NT2/D1 (cell line): ENCODE measurements around the gene EPM2A.

Experiments used
- DNase-seq: peaks from one replicate; pipeline ENCODE4 v3.0.0-alpha.2; 2011; ENCODE audit warnings: low read depth, low spot score
- H3K27me3 ChIP-seq: 2 replicates; pipeline ENCODE4 v1.6.0; 2011; ENCODE audit warnings: mild to moderate bottlenecking; ENCODE audit not compliant: insufficient read length, insufficient read depth
- H3K36me3 ChIP-seq: 2 replicates; pipeline ENCODE4 v1.6.1; 2011; ENCODE audit warnings: mild to moderate bottlenecking, low read length, mixed read lengths; ENCODE audit not compliant: insufficient read depth, insufficient read length
- H3K4me1 ChIP-seq: 2 replicates; pipeline ENCODE4 v1.5.1; 2011; ENCODE audit not compliant: insufficient read depth, insufficient read length
- H3K4me3 ChIP-seq: 2 replicates; pipeline ENCODE4 v1.5.1; 2011; ENCODE audit warnings: low read depth; ENCODE audit not compliant: insufficient read length
- H3K9ac ChIP-seq: 2 replicates; pipeline ENCODE4 v1.6.0; 2011; ENCODE audit warnings: low read depth; ENCODE audit not compliant: insufficient read length
- H3K9me3 ChIP-seq: 2 replicates; pipeline ENCODE4 v1.5.1; 2011; ENCODE audit warnings: mild to moderate bottlenecking, low read length; ENCODE audit not compliant: insufficient read depth
- SUZ12 ChIP-seq: IDR thresholded peaks from 2 replicates; pipeline ENCODE4 v1.6.1; 2011; ENCODE audit not compliant: insufficient read length, insufficient read depth; ENCODE audit errors: extremely low read depth
- YY1 ChIP-seq: IDR thresholded peaks from 2 replicates; pipeline ENCODE4 v1.6.1; 2011; ENCODE audit not compliant: insufficient read length, insufficient read depth
- ZNF274 ChIP-seq: IDR thresholded peaks from 2 replicates; pipeline ENCODE4 v1.6.1; 2011; ENCODE audit warnings: mild to moderate bottlenecking, low read depth, low read length

The EPM2A gene

DNA sequence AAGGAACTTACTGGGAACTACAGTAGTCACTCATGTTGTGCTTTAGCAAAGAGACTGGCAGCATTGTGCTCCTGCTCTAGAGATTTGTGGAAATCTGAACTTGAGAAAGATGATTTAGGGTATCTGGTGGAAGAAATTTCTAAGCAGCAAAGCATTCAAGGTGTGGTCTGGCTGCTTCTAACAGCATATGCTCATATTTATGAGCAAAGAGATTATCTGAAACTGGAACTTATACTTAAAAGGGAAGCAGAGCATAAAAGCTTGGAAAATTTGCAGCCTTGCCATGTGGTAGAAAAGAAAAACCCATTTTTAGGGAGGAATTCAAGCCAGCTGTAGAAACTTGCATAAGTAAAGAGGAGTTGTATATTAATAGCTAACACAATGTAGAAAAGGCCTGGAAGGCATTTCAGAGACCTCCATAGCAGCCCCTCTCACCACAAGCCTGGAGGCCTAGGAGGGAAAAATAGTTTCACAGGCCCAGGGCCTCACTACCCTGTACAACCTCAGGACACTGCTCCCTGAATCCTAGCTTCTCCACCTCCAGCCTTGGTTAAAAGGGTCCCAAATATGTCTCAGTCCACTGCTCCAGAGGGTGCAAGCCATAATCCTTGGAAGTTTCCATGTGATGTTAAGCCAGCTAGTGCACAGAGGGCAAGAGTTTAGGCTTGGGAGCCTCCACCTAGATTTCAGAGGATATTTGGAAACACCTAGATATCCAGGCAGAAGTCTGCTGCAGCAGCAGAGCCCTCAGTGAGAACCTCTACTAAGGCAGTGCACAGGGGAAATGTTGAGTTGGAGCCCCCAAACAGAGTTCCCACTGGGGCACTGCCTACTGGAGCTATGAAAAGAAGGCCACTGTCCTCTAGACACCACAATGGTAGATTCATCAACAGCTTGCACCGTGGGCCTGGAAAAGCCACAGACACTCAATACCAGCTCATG is 6.6 kb downstream of the EPM2A start:
- H3K4me3 ChIP-seq, result no peak overlapping the region

DNA sequence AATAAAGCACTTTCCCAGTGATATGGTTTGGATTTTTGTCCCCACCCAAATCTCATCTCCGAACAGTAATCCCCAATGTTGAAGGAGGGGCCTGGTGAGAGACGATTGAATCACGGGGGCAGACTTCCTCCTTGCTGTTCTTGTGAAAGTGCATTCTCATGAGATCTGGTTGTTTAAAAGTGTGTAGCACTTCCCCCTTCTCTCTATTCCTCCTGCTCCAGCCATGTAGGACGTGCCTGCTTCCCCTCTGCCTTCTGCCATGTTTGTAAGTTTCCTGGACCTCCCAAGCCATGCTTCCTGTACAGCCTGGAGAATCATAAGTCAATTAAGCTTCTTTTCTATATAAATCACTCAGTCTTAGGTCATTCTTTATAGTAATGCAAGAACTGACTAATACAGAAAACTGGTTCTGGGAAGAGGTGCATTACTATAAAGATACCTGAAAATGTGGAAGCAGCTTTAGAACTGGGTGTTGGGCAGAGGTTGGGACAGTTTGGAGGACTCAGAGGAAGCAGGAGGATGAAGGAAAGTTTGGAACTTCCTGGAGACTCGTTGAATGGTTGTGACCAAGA is 7.4 kb downstream of the EPM2A start:
- Histone ChIP-seq H3K4me3 (no peak overlapping the region), H3K27me3 (no peaks in the 10 kb centered on the region), H3K4me1 (no peaks in the 10 kb centered on the region), H3K9me3 (peaks cover 14% of the 10 kb centered on the region; the same call in 1 of the 2 replicates), H3K9ac (no peak overlapping the region), H3K36me3 (no peaks in the 10 kb centered on the region)
- TF ChIP-seq YY1 (no peak), ZNF274 (no peak), SUZ12 (no peak)
- DNase-seq, result no peak

More for the DNA sequence above, 6.6 kb downstream of the EPM2A start:
- Histone ChIP-seq H3K4me1 (no peaks in the 10 kb centered on the region), H3K9me3 (peaks cover 14% of the 10 kb centered on the region; the same call in 1 of the 2 replicates), H3K9ac (no peak overlapping the region), H3K36me3 (no peaks in the 10 kb centered on the region), H3K27me3 (no peaks in the 10 kb centered on the region)
- TF ChIP-seq SUZ12 (no peak), YY1 (no peak), ZNF274 (no peak)
- DNase-seq, result no peak

DNA sequence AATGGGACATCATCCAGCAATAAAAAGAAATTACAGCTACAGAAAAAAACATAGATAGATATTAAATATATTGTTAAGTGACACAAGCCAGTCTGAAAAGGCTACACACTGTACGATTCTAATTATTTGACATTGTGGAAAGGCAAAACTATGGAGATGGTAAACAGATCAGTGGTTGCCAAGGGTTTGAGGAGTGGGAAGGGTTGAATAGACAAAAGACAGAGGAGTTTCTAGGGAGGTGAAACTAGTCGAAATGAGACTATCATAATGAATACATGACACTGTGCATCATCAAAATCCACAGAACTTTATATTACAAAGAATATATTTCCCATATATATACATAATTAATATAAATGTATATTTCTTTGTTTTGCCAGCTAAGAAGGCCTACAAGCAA is 9.8 kb downstream of the EPM2A start:
- H3K27me3 ChIP-seq, result no peaks in the 10 kb centered on the region
- no peak overlapping the region for H3K4me3 ChIP-seq
- no peak for DNase-seq
- TF ChIP-seq SUZ12 (no peak), ZNF274 (no peak), YY1 (no peak)
- no peaks in the 10 kb centered on the region for H3K4me1 ChIP-seq
- no peak overlapping the region for H3K9ac ChIP-seq
- peaks cover 14% of the 10 kb centered on the region; the same call in 1 of the 2 replicates for H3K9me3 ChIP-seq
- no peaks in the 10 kb centered on the region for H3K36me3 ChIP-seq

DNA sequence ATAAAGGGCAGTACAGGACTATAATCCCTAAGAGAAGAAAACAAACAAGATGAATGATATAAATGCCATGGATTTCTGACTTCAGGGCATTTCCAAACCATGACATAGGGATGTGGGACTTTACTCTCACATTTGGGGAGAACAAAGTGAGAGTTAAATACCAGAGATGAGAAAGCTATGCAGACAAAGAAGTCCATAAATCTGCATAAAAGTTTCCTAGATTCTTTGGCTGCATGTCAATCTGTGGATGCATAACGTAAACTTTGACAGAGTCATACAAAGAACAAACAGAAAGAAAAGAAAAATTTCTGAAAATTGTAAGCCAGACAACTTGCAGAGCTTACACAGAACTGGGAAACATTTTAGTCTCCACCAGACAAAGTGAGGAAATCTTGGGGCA is 11.7 kb downstream of the EPM2A start:
- no peak for TF ChIP-seq YY1
- no peak for TF ChIP-seq ZNF274
- no peak for TF ChIP-seq SUZ12
- Histone ChIP-seq H3K27me3 (no peaks in the 10 kb centered on the region), H3K4me1 (no peaks in the 10 kb centered on the region), H3K4me3 (no peak overlapping the region), H3K9me3 (peaks cover 6% of the 10 kb centered on the region; the same call in 1 of the 2 replicates), H3K36me3 (no peaks in the 10 kb centered on the region), H3K9ac (no peak overlapping the region)
- DNase-seq, result no peak

DNA sequence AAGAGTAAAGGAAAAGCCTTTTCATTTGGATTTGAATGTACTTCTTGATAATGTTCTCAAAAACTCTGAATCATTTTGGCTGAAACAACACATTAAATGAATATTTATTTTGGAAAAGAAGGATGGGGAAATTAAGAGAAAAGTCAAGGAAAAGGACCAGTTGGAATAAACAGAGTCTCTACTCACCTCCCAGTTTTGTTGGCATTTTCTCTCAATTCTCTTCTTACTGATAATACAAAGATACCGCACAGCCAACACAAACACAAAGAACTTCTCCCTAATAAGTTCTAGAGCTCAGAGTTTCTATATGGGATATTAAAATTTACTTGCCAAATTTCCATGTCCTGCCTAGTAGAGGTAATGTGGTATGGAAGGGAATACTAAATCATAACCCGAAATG is 13.1 kb downstream of the EPM2A start:
- Histone ChIP-seq H3K36me3 (no peaks in the 10 kb centered on the region), H3K4me1 (no peaks in the 10 kb centered on the region), H3K9me3 (no peaks in the 10 kb centered on the region), H3K9ac (no peak overlapping the region), H3K27me3 (no peaks in the 10 kb centered on the region), H3K4me3 (no peak overlapping the region)
- no peak for TF ChIP-seq SUZ12
- TF ChIP-seq YY1, result no peak
- TF ChIP-seq ZNF274, result no peak
- DNase-seq, result no peak

DNA sequence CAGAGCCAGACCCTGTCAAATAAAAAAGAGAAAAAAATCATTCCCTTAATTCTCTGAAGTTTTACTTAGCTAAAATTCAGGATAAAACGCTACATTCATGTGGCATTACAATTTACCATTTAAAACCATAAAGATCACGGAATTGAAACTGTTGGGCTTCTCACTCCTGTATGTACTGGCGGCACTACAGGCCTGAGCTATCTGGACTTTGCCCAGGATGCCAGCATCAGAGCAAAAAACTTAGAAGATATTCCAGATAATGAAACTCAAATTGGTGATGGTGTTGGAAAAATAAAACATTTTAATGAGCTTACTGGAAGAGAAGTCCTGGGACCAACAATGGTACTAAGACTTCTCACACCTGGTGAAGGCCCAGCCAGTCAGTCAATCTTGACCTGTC is 14.2 kb downstream of the EPM2A start:
- Histone ChIP-seq H3K27me3 (no peaks in the 10 kb centered on the region), H3K9ac (no peak overlapping the region), H3K9me3 (no peaks in the 10 kb centered on the region), H3K36me3 (no peaks in the 10 kb centered on the region), H3K4me1 (no peaks in the 10 kb centered on the region), H3K4me3 (no peak overlapping the region)
- TF ChIP-seq YY1 (no peak), ZNF274 (no peak), SUZ12 (no peak)
- no peak for DNase-seq

DNA sequence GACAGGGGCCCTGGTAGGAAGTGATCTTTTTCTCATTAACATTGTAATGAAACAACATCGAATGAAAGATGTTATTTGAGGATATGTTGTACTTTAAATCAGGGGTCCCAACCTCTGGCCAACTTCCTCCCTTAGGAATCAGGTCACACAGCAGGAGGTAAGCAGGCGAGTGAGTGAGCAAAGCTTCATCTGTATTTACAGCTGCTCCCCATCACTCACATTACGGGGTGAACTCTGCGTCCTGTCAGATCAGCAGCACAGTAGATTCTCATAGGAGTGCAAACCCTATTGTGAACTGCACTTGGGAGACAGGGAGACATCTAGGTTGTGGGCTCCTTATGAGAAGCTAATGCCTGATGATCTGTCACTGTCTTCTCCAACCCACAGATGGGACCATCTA is 19.9 kb downstream of the EPM2A start:
- no peak overlapping the region for H3K4me3 ChIP-seq
- TF ChIP-seq ZNF274 (no peak), SUZ12 (no peak), YY1 (no peak)
- no peaks in the 10 kb centered on the region for H3K4me1 ChIP-seq
- no peak for DNase-seq
- H3K9me3 ChIP-seq, result peaks cover 11% of the 10 kb centered on the region; the same call in 1 of the 2 replicates
- H3K9ac ChIP-seq, result no peak overlapping the region
- no peaks in the 10 kb centered on the region for H3K36me3 ChIP-seq
- no peaks in the 10 kb centered on the region for H3K27me3 ChIP-seq
